CD4-positive, alpha-beta T cell treated with Interleukin-10 for 1 hour (primary cell): Measurements from ENCODE around the gene MCF2.
A peak's percentile ranks its signal among the peaks of the same experiment; 100 is the strongest.

Experiments
- DNase-seq: peaks from one replicate; pipeline ENCODE4 v3.0.0-alpha.2; 2020

MCF2 gene

GRCh38 chrX:139581068-139581467, 126.9 kb downstream of the MCF2 start:
- no peak for DNase-seq

DNA sequence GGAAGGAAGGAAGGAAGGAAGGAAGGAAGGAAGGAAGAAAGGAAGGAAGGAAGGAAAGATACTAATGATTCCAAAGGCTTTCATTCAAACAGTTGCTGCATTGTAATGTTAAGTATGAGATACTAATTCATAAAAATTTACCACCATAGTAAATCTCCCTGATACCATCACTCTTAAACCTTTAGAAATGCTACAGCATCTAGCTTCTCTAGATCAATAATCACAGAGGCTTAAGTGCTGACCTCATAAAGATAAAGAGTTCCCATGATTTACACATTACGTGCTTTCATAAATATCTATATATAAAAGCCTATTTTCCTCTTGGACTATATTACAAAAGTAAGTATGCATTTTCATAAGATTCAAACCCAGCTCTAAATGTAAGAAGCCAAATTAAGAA, 141.0 kb downstream of the MCF2 start:
- DNase-seq = no peak

DNA sequence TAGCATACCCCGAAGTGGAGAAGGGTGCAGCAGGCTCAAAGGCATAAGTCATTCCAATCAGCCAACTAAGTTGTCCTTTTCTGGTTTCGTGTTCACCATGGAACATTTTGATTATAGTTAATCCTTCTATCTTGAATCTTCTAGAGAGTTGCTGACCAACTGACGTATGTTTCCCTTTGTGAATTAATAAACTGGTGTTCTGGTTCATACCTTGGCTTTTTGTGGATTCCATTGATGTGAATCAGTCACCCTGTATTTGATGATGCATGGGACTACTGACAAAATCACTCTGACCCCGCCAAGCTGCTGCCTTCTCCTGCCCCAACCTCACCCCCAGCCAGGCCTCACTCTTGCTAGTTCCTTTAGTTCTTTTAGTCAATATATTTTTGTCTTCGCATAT, 144.7 kb downstream of the MCF2 start:
- no peak for DNase-seq

DNA sequence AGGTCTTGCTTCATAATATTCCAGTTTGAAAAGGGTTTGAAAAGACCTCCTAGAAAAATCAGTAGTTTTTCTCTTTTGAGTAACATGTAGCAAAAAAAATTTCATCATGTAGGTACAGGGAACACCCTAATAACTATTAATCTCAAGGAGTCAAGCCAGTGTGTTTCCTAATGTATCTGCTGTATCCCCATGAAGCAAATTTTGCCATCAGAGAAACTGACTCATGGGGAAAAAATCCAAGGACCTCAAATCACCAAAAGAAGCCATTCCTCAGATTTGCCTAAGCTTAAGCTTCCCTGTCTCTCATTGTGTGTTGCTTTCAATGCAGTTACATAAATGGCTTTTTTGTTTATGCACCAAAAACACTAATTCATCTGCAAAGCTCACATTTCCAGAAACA, 147.7 kb downstream of the MCF2 start:
- no peak for DNase-seq

DNA sequence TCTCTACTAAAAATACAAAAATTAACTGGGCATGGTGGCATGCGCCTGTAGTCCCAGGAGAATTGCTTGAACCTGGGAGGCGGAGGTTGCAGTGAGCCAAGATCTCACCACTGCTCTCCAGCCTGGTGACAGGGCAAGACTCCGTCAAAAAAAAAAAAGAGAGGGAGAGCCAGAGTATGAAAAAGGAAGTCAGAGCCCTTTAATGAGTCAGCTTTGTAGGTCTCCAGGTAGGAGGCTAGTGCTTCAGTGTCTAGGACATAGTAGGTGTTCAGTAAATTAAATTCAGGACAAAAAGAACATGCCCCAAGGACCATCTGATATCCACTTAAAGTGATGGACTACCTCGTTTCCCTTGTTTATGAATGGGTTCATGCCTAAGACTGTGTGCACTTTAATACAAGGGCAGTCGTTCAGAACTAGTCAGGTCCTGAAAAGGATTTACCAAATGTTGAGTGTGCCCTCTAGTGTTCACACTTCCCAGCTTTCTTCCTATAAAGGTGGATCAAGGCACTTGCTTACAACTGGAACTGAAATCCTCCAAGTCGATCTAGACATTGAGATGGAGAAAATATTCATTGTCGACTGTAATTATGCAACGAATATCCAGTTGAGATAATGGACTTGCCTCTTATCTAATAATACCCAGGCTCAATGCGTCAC, 148.5 kb downstream of the MCF2 start:
- DNase-seq = peak; percentile 4

DNA sequence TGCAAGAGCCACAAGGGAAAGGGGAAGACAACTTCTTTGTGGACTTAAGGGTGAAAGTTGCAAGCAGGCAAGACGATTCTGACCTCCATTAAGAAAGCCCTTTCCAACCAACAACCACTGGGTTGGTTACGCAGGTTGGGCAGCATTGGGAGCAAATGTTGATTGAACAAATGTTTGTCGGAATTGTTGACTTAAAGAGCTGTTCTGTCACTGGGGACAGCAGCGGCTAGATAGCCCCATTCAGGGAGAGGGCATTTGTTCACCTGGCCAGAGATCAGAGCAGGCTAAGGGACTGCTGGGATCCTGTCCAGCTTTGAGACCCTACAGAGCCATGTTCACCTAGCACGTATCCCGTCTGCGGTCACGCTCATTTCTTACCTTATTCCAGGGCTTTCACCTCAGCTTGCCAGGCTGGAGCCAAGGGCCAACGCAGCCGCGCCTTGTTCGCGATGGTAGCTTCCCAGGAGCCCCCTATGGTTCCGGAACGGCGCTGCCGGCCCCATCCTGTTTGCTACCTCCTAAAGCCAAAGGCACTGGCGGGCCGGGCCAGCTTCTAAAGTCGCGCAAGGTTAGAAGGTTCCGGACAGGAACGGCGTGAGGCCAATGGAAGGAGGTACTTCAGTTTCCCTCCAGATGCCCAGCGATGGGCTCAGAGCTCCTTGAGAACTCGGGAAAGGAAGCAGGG, 152.8 kb downstream of the MCF2 start:
- no peak for DNase-seq

GRCh38 chrX:139554376-139554775, 153.6 kb downstream of the MCF2 start:
- no peak for DNase-seq

- no peak for DNase-seq
Observed at GRCh38 chrX:139544591-139544990, 163.4 kb downstream of the MCF2 start.

GRCh38 chrX:139543920-139544319, 164.0 kb downstream of the MCF2 start:
- no peak for DNase-seq

DNA sequence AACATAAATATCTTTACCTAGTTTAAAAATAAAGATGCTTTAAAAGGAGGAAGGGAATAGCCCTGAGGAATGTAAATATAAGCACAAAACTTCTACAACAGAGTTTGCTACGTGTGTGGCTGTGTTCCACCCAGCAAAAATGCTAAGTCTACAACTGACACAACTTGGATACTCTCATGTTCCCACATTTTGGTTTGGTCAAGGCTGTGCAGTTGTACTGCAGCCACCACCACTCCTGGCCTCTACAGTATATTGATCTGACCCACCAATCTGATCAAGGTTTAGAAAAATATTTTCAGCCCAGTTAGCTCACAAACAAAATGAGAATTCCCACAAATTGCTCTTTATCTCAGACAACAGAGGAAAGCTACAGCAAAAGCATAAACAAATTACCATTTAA, 165.3 kb downstream of the MCF2 start:
- no peak for DNase-seq

DNA sequence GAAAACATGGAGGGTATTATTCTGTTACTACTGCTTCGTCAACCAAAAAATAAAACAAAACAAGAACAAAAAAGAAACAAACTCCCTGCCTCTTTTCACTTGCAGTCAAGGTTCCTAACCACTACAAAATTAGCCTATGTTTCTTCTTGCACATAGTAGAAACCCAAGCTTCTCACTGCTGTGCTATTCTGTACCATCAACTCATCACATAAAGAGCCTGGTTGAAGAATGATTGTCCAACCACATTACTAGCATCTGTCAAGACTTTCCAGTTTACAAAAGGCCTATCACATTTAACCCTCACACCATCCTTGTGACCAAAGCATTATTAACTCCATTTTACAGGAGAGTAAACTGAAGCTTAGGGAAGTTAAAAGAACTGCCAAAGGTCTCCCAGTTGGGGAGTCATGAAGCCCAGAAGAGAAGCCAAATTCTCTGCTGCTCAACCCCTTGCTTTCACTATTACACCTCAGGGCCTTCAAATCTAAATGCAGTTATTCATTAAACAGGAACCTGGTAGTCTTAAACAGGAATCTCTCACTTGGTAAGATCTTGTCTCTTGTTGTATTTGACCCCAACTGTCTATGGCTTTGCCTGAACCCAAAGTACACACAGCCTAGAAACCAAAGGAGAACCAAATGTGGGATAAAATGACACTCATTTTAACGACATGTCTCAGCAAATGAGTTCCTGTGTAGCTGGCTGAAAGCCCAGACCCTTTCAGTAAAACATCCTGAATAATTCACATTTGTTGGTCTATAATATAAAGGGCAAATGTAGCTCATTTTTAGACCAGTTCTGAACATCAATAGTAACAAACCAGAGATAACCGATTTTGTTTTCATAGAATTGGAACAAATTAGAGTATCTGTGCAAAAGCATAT, 168.8 kb downstream of the MCF2 start:
- no peak for DNase-seq

DNA sequence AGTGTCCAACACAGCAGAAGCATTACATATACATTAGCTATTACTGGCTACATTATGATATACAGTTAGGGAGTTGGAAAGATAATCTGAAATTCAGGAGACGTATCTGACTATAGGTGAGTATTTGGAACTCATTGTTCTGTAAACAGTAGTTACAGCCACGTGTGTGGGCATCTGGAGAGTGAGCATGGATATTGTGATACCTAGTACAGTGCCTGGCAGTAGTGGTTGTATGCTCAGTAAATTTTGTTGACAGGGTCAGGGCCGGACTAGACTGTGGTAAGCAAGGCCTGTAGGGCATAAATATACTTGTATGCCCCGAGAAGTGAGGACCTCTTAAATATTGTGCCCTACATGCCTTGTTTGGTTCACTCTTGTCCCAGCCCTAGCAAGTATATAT, 174.5 kb downstream of the MCF2 start:
- no peak for DNase-seq

DNA sequence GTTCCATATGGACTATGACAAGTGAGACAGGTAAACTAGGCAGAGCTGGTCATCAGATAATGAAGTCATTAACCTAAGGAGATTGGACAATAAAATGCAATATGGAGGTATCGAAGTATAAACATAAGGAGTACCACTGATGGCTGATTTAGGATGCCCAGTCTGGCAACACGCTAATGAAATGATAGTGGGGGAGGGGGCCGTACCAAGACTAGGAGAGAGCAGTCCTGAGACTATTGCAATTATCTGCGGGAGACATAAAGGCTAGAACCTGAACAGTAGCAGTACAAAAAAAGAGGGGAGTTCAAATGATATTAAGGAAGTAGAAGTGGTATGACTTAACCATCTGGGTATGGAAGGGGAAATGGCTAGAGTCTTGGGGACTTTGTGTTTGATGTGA, 175.1 kb downstream of the MCF2 start:
- no peak for DNase-seq
